SHP77 (cell line): ENCODE results near the gene HDAC9.

Source experiments
- DNase-seq, 2 experiments: peaks; one replicate each; lab custom pipeline; 2025; lab: John Stamatoyannopoulos, UW

HDAC9 gene

GRCh38 chr7:18555968-18556367, 60.4 kb downstream of the HDAC9 start:
- no peak for DNase-seq

- DNase-seq = no peak
These were observed 63.0 kb downstream of the HDAC9 start for GRCh38 chr7:18558503-18558902.

- no peak for DNase-seq
These were observed 63.4 kb downstream of the HDAC9 start for GRCh38 chr7:18558910-18559309.

- DNase-seq = no peak
These were observed 64.2 kb downstream of the HDAC9 start for GRCh38 chr7:18559756-18560155.

- DNase-seq = no peak
These were observed 69.2 kb downstream of the HDAC9 start for GRCh38 chr7:18564779-18565178.

GRCh38 chr7:18565337-18565736, 69.8 kb downstream of the HDAC9 start:
- no peak for DNase-seq

- DNase-seq = no peak
These were observed 70.7 kb downstream of the HDAC9 start for GRCh38 chr7:18566205-18566604.

- DNase-seq = no peak
These were observed 71.3 kb downstream of the HDAC9 start for GRCh38 chr7:18566829-18567228.

- DNase-seq = no peak
These were observed 74.9 kb downstream of the HDAC9 start for GRCh38 chr7:18570441-18570840.

GRCh38 chr7:18570890-18571478, 75.4 kb downstream of the HDAC9 start:
- peak; percentile 21 to 61 for DNase-seq

- DNase-seq = no peak
These were observed 76.6 kb downstream of the HDAC9 start for GRCh38 chr7:18572154-18572553.

GRCh38 chr7:18572885-18573284, 77.3 kb downstream of the HDAC9 start:
- DNase-seq = no peak

- DNase-seq = peak in 1 of 2 experiments; percentile 43
These were observed 78.1 kb downstream of the HDAC9 start for GRCh38 chr7:18573410-18574234.

- DNase-seq = no peak
These were observed 78.6 kb downstream of the HDAC9 start for GRCh38 chr7:18574235-18574540.

GRCh38 chr7:18574676-18575075, 79.1 kb downstream of the HDAC9 start:
- no peak for DNase-seq

GRCh38 chr7:18575622-18576572, 80.3 kb downstream of the HDAC9 start:
- no peak for DNase-seq

- DNase-seq = no peak
These were observed 81.7 kb downstream of the HDAC9 start for GRCh38 chr7:18577096-18577771.

GRCh38 chr7:18579698-18580097, 84.1 kb downstream of the HDAC9 start:
- DNase-seq = no peak

GRCh38 chr7:18580950-18581349, 85.4 kb downstream of the HDAC9 start:
- DNase-seq = no peak

GRCh38 chr7:18583305-18583704, 87.8 kb downstream of the HDAC9 start:
- no peak for DNase-seq

GRCh38 chr7:18590241-18590640, 94.7 kb downstream of the HDAC9 start:
- DNase-seq = no peak

- peak; percentile 14 to 20 for DNase-seq
These were observed 95.3 kb downstream of the HDAC9 start for GRCh38 chr7:18590744-18591340.
